Gastrocnemius medialis (tissue), 4 donors: Measurements from ENCODE around the gene CHN2.

Experiments used
- CTCF ChIP-seq, 5 experiments: fragments of 450-650 bp in 3 of 5; fragments of 200-600 bp in 2 of 5; sonication (generic) in 2 of 5; IDR thresholded peaks in 4 of 5; conservative IDR thresholded peaks in 1 of 5; 1 replicate in 4 of 5; 2 replicates in 1 of 5; pipeline ENCODE4 v1.5.1; 2016 to 2019; ENCODE audit warnings: antibody characterized with exemption in 5 of 5, mild to moderate bottlenecking in 3 of 5, moderate library complexity in 3 of 5
- POLR2A ChIP-seq, 2 donors: fragments of 450-650 bp; IDR thresholded peaks; one replicate each; pipeline ENCODE4 v1.6.1; 2017; ENCODE audit warnings: antibody characterized with exemption in 2 of 2, mild to moderate bottlenecking in 2 of 2, moderate library complexity in 2 of 2

DNA sequence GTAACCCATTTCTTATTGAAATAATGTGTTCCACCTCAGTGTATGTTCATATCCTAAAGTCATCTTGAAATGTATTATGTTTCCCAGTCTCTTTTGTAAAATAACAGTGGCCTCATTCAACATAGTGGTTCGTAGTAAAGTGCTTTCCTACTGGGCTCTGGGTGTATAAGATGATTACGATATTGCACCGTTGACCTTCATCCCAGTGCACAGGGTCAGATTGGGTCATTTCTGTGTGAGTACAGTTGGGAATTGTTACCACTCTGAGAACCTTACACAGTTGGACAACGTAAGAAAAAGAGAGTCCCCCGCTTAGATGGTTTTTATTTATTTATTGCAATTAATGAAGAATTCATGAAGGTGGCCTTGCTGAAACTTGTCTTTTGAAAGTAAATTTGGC lies 135.6 kb downstream of the CHN2 start:
- TF ChIP-seq CTCF (IDR thresholded peaks at IDR 0.05 in 4 of 5, conservative IDR thresholded peaks at IDR 0.05 in 1 of 5) (no peak), POLR2A (IDR thresholded peaks at IDR 0.05) (no peak)
